GM19328 (cell line): ENCODE results near the gene PRDM7.
"Not testable (repeated sequence)": the region's sequence is repeated elsewhere in the genome, so short reads cannot be mapped to it uniquely, and the experiment has no call there.

ENCODE experiments used
- ATAC-seq: cut with Tn5 transposase; IDR thresholded peaks from one replicate; pipeline ENCODE4 v1.9.1; 2021; ENCODE audit warnings: mild to moderate bottlenecking, moderate library complexity; ENCODE audit not compliant: unreplicated experiment

Gene PRDM7

DNA sequence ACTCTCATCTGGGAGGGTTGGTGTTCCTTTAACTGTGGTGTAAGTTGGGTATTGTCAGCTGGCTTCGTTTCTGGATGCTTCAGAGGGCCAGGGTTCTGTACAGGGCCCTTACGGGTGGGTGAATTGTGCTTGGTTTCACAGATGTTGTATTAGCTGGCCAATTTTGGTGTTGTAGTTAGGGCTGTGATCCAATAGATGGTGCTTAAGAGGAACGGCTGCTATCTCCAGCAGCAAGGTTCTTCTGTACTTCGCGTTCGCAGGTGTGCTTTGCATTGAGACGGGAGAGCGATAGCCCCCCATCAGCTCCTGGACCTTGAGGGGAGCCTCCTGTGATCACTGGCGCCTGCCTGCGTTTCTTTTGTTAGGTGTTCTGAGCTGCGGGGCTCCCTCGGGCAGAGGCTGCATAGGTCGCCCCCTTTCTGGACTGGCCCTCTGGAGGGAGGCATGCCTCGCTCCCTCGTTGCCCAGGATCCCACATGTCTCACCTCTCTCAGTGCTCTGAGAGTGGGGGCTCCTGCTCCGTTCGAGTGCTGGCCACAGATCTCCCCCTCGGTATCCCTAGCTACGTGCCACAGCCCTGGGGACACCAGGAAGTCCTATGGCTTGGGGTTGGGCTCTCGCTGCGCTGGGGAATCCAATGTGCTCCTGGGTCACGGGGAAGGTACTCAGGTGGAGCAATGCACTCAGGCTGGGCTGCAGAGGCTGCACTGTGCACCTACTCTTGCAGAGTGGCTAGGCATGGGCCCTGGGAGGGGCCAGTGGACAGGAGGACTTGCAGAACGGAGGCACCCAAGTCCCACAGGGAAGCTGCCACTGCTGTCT is 837 bp upstream of the PRDM7 start:
- ATAC-seq = no peak

DNA sequence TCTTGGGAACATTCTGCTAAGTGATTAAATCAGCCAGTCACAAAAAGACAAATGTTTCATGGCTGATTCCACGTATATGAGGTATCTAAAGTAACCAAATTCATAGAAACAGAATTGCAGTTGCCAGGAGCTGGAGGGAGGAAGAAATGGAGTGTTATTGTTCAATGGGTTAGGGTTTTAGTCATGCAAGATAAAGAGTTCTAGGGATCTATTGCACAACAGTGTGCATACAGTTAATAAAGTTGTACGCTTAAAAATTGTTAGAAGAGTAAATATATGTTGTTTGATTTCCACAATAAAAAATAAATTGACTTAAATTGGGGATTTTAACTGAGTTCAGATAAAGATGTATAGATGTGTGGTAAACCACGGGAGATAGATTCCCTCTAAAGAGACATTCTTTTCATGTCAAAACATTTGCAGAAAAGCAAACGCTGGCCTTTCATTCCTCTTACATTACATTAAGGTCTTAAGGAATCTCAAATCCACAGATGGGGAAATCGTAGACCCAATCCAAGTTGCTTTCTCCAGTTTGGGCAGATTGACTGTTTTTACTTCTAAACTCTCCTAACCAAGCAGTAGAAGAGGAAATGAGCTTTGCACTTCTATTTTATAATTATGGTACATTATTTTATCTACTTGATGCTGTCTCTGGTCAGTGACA is 4.6 kb downstream of the PRDM7 start:
- no peak for ATAC-seq

DNA sequence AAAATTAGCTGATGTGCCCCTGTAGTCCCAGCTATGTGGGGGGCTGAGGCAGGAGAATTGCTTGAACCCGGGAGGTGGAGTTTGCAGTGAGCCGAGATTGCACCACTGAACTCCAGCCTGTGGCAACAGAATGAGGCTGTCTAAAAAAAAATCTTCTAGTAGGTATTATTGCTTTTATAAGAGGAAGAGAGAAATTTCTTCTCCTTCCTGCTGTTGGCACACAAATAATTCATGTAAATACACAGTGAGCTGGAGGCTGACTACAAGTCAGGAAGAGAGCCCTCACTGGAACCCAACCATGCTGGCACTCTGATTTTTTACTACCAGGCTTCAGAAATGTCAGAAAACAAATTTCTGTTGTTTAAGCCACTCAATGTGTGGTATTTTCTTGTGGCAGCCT is 6.7 kb downstream of the PRDM7 start:
- no peak for ATAC-seq

DNA sequence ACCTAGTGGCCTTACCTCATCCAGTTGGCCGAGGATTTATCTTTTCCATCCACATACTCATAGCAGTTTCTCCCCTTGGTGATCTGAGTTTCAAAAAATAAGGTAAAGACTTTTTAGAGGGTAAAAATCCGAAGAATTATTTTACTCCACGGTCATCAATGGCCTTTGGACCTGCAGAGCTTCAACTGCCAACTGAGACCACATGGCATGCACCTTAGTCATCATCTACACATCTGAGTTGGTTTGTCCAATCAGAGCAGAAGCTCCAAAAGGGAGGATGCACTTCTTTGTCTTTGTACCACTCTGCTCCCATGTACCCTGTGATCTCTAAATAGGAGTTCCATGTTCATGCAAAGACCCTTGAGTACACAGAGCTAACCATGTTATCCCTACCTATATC is 15.7 kb downstream of the PRDM7 start:
- no peak for ATAC-seq

DNA sequence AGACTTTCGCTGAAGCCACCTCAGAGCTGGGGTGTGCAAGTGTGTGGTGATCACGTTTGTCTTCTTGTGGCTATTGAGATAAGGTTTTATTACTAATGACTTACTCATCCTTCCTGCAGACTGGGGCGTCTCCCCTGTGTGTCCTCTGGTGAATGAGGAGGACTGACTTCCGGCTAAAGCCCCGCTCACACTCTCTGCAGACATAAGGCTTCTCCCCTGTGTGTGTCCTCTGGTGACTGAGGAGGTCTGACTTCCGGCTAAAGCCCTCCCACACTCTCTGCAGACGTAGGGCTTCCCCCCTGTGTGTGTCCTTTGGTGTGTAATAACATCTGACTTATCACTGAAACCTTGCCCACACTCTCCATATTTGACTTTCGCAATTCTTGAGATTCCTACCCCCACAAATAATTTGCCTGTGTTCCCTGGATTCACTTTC is 19.4 kb downstream of the PRDM7 start:
- ATAC-seq = no peak

DNA sequence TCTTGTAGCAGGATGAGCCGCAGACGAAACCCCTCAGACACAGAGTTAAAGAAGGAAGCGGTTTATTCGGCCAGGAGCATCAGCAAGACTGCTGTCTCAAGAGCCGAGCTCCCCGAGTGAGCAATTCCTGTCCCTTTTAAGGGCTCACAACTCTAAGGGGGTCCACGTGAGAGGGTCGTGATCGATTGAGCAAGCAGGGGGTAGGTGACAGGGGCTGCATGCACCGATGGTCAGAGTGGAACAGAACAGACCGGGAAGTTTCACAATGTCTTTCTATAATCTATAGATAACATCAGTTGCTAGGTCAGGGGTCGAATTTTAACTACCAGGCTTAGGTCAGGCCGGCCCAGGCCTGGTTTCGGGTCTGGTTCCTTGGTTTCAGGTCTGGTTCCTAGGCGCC is 20.6 kb downstream of the PRDM7 start:
- not testable (repeated sequence) for ATAC-seq

DNA sequence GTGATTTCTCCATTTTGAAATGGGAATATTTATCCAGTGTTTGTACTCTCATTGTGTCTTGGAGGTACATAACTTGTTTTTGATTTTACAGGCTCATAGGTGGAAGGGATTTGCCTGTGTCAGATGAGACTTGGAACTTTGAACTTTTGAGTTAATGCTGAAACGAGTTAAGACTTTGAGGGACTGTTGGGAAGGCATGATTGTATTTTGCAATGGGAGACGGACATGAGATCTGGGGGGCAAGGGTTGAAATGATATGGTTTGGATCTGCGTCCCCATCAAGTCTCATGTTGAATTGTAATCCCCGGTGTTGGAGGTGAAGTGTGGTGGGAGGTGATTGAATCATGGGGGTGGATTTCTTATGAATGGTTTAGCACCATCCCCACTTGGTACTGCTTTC is 21.8 kb downstream of the PRDM7 start:
- ATAC-seq = no peak

DNA sequence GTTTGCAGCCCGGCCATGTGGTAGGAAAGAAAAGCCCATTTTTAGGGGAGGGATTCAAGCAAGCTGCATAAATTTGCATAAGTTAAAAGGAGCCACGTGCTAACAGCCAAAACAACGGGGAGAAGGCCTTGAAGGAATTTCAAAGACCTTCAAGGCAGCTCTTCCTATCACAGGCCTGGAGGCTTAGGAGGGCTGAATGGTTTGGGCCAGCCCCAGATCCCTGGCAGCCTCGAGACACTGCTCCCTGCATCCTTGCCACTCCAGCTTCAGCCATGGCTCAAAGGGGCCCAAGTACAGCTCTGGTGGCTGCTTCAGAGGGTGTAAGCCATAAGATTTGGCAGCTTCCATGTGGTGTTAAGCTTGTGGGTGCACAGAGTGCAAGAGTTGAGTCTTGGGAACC is 22.6 kb downstream of the PRDM7 start:
- ATAC-seq = no peak

DNA sequence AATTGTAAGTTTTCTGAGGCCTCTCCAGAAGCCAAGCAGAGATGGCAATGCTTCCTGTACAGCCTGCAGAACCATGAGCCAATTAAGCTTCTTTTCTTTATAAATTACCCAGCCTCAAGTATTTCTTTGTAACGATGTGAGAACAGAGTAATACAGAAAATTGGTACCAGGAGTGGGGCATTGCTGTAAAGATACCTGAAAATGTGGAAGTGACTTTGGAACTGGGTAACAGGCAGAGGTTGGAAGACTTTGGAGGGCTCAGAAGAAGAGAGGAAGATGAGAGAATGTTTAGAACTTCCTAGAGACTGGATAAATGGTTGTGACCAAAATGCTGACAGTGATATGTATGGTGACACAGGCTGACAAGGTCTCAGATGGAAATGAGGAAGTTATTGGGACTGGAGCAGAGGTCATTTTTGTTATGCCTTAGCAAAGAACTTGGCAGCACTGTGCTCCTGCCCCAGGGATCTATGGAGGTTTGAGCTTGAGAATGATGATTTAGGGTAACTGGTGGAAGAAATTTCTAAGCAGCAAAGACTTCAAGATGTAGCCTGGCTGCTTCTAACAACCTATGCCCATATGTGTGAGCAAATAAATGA is 23.1 kb downstream of the PRDM7 start:
- ATAC-seq = no peak

DNA sequence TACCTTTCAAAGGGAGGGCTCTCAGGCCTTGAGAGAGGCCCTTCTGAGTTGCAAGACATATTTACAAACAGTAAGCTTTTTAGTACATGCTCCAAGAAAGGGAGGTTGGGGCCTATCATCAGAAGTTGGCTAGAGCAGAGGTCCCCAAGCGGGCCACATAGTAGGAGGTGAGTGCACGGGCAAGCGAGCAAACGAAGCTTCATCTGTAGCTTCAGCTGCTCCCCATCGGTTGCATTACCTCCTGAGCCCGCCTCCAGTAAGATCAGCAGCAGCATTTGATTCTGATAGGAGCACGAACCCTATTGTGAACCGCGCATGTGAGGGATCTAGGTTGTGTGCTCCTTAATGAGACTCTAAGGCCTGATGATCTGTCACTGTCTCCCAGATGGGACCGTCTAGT is 26.2 kb downstream of the PRDM7 start:
- ATAC-seq = no peak

DNA sequence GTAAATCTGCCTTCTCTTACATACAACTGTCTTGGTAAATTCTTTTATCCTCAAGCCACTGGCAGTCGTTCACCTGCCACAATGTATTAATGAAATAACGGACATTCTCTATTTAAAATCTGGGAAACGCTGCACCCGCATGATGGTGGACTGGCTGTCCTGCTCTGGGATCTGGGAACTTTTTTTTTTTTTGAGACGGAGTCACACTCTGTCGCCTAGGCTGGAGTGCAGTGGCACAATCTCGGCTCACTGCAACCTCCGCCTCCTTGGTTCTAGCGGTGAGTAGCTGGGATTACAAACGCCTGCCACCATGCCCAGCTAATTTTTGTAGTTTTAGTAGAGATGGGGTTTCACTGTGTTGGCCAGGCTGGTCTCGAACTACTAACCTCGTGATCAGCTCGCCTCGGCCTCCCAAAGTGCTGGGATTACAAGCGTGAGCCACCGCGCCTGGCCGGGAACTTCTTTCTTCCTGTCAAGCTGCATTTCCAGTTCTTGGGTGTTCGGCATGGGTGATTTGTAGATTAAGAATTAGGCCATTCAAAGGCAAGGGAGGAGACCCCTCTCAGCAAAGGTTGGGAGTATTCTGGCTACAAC is 28.3 kb downstream of the PRDM7 start:
- ATAC-seq = no peak

DNA sequence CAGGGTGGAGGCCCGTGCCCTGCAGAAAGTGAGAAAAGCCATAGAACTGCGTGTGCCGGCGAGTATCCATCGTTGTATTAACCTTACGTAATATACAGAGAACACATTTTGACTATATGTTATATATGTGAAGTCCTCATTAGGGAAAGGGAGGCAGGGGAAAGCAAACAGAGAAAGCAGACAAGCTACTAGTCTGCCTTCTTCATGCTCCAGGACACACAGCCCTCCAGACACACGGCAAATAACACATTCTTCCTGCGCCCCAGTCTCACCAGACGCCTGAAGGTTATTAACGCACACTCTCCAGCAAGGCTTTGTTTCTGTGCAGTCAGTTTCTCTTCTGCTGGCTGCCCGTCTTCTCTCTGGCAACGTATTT is 28.8 kb downstream of the PRDM7 start:
- ATAC-seq = no peak

DNA sequence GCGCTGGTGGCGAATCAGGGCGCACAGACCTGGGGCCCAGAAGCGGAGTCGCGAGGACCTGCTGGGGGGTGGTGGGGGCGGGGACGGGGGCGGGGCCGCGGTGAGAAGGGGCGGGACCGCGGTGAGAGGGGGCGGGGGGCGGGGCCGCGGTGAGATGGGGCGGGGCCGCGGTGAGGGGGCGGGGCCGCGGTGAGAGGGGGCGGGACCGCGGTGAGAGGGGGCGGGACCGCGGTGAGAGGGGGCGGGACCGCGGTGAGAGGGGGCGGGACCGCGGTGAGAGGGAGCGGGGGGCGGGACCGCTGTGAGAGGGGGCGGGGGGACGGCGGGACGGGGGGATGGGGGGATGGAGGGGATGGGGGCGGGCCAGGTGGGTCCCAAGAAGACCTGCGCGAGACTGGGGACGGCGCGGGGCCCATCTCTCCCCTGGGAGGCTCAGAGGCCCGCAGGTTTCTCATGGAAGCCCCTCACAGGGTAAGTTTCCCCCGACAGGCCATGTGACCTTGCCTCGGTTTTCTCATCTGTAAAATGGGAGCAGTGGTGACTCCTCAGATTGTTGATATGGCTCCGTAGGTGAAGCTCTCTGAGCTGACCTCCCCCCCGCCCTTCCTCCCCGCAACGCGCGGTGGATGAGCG is 29.3 kb downstream of the PRDM7 start:
- ATAC-seq = no peak

DNA sequence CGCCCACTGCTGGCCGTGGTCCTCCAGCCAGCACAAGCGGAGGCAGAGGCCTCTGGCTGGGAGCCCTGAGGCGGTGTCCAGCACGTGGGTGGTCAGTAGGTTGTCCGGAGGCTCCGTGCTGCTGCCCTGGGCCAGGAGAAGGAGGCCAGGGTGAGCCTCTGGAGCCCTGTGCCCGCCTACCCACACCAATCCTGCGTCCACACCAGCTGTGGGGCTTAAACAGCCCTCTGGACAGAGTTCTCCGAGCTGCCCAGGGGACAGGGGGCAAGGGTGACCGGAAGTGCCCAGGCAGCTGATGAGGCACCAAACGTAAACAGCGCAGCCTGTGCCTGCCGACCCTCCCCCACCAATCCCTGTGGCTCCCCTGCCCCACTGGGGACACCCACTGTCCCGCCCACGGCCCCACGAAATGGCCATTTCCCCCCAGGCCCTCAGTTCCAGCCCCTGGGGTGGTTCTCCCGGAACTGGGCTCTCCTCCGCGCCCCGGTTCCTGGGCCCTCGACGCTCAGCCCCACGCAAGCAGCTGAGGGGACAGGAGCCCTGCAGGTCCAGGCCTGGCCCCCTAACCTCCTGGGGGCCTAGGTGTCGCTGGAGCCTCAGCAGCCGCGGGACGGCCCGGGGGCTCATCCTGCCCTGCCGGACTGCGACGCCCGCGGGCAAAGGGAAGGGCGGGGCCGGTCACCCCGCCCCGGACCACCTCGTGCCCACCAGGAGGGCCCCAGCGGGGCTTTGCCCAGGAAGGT is 30.0 kb downstream of the PRDM7 start:
- no peak for ATAC-seq

DNA sequence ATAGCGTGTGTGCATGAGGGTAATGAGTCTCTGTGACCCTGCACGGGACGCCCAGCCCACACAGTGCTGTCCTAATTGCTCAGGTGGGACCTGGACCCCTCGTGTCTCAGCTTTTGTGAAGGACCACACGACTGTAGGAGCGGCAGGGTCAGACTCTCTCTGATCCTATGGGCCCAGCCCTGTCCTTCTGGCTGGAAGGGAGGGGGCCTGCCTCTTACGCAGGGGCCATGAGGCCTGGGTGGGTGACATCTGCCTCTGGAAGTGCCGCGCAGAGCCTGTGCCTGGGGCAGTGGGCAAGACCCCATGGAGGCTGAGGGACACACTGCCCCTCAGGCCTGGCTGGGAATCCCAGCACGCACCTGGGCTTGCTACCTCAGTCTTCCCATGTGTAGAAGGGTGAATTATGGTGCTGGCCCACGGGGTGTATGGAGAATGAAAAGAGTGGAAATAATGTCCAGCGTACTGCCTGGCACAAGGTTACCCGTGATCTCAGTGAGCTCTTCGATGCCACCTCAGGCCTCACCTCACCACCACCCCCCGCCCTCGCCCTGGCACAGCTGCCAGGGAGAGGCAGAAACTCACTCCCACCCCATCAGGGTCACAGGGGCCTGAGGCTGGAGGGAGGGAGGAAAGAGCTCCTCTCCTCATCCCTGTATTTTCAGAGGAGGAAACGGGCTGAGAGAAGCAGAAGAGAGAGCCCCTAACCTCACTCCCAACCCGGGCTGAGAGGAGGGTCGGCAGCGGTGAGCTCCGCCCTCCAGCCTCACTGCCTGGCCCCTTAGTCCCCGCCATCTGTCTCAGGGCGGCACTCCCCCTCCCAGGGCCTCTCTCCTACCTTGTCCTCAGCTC is 30.8 kb downstream of the PRDM7 start:
- ATAC-seq = no peak

DNA sequence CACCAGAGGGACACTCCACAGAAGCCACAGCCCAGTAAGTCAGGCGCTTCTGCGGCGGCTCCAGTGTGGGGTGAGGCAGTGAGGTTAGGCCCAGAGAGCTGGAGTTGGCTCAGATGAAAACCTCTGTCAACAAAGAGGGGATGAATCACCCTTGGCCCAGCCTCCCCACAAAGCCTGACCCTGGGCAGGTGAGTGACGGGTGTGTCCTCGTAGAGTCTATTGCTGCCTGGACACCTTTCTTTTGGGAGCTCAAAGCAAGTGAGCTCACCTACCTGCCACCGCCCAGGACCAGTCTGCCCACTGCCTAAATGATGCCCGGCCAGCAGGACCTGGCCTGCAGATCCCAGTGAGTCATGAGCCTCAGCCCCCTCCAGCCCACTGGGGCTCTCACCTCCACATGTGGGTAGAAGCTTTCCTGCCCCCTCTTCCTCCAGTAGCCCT is 33.0 kb downstream of the PRDM7 start:
- ATAC-seq = no peak

DNA sequence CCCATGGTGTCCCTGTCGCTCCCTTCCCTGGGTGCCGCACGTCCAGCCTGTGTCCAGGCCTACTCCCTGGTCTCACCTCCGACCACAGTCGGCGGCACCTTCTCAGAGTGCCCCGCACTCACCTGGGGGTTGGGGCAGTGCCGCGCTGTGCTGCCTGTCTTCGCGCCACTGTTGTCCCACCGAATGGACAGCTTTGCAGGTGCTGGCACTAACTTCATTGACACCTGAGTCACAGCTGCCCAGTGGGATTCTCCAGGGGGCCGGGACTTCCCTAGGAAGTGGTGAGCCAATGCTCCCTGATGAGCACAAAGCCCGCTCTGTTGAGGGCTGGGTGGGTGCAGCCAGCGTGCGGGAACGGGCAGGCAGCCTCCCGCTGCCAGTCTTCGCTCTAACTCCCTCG is 33.6 kb downstream of the PRDM7 start:
- no peak for ATAC-seq

DNA sequence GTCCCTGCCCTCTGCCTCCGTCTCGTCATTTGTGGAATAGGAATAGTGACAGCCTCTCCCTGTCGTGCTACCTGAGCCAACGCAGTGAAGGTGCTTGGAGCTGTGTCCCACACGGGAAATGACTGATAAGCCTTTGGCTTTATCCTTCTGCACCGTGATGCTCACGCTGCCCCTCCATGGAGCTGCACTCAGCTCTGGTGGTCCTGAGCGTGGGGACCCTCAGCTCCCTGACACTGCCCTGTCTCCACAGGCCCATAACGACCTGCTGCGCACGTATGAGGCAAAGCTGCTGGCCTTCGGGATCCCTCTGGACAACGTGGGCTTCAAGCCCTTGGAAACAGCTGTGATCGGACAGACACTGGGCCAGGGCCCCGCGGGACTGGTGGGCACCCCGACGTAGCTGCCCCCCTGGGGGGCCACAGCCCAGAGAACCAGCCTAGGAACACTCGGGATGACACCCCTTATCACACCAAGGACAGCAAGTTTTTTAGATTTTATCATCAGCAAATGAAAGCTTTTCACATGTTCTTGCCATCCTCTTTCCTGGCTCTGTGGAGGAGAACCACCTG is 34.1 kb downstream of the PRDM7 start:
- ATAC-seq = no peak

DNA sequence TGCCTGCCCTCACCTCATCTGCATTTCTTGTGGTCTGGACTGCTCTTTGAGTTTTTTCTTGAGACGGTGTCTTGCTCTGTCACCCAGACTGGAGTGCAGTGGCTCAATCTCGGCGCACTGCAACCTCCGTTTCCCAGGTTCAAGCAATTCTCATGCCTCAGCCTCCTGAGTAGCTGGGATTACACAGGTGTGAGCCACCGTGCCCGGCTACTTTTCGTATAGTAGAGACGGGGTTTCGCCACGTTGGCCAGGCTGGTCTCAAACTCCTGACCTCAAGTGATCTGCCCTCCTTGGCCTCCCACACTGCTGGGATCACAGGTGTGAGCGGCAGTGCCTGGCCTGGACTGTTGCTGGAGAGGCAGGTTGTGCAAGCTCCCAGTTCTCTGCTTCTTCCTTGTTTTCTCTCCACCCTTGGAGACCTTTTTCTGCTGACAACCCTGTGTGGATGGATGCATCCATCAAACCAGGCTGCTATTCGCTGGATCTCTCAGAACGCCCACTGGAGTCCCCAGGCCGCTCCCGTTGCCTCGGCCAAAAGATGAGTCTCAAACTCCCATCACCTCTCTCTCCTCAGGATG is 35.1 kb downstream of the PRDM7 start:
- ATAC-seq = no peak
